Suprapubic skin (tissue), 3 donors: ENCODE measurements around the gene FCGR3A.
"Not testable (repeated sequence)": the region's sequence is repeated elsewhere in the genome, so short reads cannot be mapped to it uniquely, and the experiment has no call there.

Experiments
- EP300 ChIP-seq: sonication (generic); formaldehyde crosslinking; IDR thresholded peaks from one replicate; pipeline ENCODE4 v1.6.1; 2017; ENCODE audit warnings: antibody characterized with exemption
- TF ChIP-seq, protein P1 (sequence below), 2 donors: fragments of 200-600 bp in 1 of 2; fragments of 450-650 bp in 1 of 2; sonication (generic) in 1 of 2; IDR thresholded peaks; one replicate each; pipeline ENCODE4 v1.5.1; 2016 to 2019; ENCODE audit warnings: antibody characterized with exemption in 2 of 2, mild to moderate bottlenecking in 1 of 2, moderate library complexity in 1 of 2

DNA sequence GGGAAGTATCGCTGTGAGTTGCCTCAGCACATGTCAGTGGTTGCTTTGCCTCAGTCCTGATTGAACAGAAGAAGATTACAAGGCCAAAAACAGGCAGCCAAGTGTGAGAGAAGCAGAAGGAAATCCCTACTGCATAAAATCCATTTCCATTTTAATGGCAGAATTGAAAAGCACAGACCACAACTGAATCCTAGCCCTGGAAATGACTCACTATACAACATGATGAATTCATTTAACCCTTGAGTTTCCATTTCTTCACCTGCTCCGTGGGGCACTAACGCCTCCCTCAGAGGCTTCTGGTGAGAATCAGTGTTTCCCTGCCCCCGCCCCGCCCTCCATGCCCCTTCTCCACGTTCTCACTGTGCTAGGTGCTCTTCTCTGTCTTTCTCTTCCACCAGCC, 40.3 kb upstream of the FCGR3A start:
- TF ChIP-seq, protein P1, sequence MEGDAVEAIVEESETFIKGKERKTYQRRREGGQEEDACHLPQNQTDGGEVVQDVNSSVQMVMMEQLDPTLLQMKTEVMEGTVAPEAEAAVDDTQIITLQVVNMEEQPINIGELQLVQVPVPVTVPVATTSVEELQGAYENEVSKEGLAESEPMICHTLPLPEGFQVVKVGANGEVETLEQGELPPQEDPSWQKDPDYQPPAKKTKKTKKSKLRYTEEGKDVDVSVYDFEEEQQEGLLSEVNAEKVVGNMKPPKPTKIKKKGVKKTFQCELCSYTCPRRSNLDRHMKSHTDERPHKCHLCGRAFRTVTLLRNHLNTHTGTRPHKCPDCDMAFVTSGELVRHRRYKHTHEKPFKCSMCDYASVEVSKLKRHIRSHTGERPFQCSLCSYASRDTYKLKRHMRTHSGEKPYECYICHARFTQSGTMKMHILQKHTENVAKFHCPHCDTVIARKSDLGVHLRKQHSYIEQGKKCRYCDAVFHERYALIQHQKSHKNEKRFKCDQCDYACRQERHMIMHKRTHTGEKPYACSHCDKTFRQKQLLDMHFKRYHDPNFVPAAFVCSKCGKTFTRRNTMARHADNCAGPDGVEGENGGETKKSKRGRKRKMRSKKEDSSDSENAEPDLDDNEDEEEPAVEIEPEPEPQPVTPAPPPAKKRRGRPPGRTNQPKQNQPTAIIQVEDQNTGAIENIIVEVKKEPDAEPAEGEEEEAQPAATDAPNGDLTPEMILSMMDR (IDR thresholded peaks at IDR 0.05): not testable (repeated sequence)
- not testable (repeated sequence) for TF ChIP-seq EP300
